Natural killer cell (primary cell): ENCODE data around the gene CYTH4. TPM values are rescaled to one million over a fixed set of nuclear protein-coding genes. Genes with fewer than 3 reads are reported as not detected.

ENCODE experiments used
- ATAC-seq, 3 donors: fragments of 150-1000 bp in 2 of 3; fragments of 200-7000 bp in 1 of 3; cut with Tn5 transposase; 1 replicate in 1 of 3; 2 replicates in 2 of 3; pipeline ENCODE4 v1.10.0; 2021; ENCODE audit warnings: mild to moderate bottlenecking in 2 of 3, moderate library complexity in 2 of 3
- DNase-seq, 2 donors: peaks; one replicate each; pipeline versions ENCODE4 v3.0.0 to v3.0.0-alpha.2; 2013 to 2021; ENCODE audit warnings: mixed read lengths in 1 of 2
- H3K27ac ChIP-seq: one replicate; pipeline ENCODE4 v1.5.1; 2013; ENCODE audit warnings: mild to moderate bottlenecking, low read length
- H3K27me3 ChIP-seq: one replicate; pipeline ENCODE4 v1.6.1; 2013; ENCODE audit warnings: low read length; ENCODE audit not compliant: control insufficient read depth, insufficient read depth
- H3K36me3 ChIP-seq: one replicate; pipeline ENCODE4 v1.6.1; 2013; ENCODE audit warnings: low read length; ENCODE audit not compliant: control insufficient read depth, insufficient read depth
- H3K4me1 ChIP-seq: one replicate; pipeline ENCODE4 v1.6.1; 2013; ENCODE audit warnings: low read length; ENCODE audit not compliant: control insufficient read depth, insufficient read depth
- H3K4me3 ChIP-seq: one replicate; pipeline ENCODE4 v1.5.1; 2013; ENCODE audit warnings: low read length
- H3K9me3 ChIP-seq: one replicate; pipeline ENCODE4 v1.6.1; 2013; ENCODE audit warnings: low read length; ENCODE audit not compliant: control insufficient read depth, insufficient read depth
- H3K27ac Mint-ChIP-seq, 2 donors: one replicate each; pipeline ENCODE4 v1.8.0; 2022; ENCODE audit warnings: mild to moderate bottlenecking in 2 of 2, mixed read lengths in 2 of 2, moderate library complexity in 1 of 2
- H3K27me3 Mint-ChIP-seq, 2 donors: one replicate each; pipeline ENCODE4 v1.8.0; 2022; ENCODE audit warnings: low read depth in 2 of 2, mixed read lengths in 2 of 2
- H3K36me3 Mint-ChIP-seq: one replicate; pipeline ENCODE4 v1.8.0; 2022; ENCODE audit warnings: mixed read lengths
- H3K4me1 Mint-ChIP-seq, 2 donors: one replicate each; pipeline ENCODE4 v1.8.0; 2022; ENCODE audit warnings: mixed read lengths in 2 of 2
- H3K4me3 Mint-ChIP-seq: one replicate; pipeline ENCODE4 v1.8.0; 2022; ENCODE audit warnings: mild to moderate bottlenecking, moderate library complexity, mixed read lengths
- H3K9me3 Mint-ChIP-seq, 2 donors: one replicate each; pipeline ENCODE4 v1.8.0; 2022; ENCODE audit warnings: mixed read lengths in 2 of 2
- WGBS: methylation state at CpG from one replicate; pipeline ENCODE4 v1.1.7; 2013; ENCODE audit warnings: missing lambda C conversion rate; ENCODE audit not compliant: insufficient coverage; 5-methylcytosine and 5-hydroxymethylcytosine counted together
- intact Hi-C: fragments of 100-400 bp; cut with micrococcal nuclease; formaldehyde crosslinking; loops from one replicate; pipeline ENCODE4 v1.14.2; 2022
- total RNA-seq, 4 donors: library from RNA; stranded (reverse); fragments of 120-200 nt in 1 of 4; gene quantifications; one replicate each; pipeline versions ENCODE4 v1.2.3 to v1.2.4, GENCODE V29; 2013 to 2022
- TF ChIP-seq, protein P1 (sequence below): fragments of 200-600 bp; IDR thresholded peaks from one replicate; pipeline ENCODE4 v1.8.0; 2022; ENCODE audit warnings: antibody characterized with exemption

The CYTH4 gene
- total RNA-seq, 3 donors from 2014 or later (not counting 1 experiment from before 2014, with no cell fraction given), result 219 to 260 (median 249) TPM

DNA sequence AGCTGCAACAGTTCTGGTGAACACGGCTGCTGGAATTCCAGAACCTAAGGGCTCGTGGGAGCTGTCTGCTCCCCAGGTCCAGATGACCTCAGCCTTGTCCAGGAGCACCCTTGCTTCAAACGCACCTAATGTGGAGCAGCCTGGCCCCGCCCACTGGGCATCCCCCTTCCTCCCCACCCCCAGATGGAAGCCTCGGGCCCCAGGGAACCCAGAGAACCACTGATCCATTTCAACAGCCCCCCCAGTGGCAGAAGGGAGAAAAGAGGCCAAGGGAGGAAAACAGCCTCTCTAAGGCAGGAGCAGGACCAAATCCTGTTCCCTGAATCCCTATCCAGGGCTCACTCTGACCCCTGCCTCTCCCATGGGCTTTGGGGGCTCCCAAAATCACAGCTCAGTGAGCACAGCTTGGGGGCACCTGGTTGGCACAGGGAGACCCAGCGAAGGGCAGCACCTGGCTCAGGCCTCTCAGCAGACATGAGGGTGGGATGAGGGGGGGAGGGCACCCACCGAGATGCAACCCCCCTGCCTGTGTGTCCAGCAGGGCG lies 1.2 kb downstream of the CYTH4 start:
- 27% methylated on average over 5 of the region's 8 CpGs for WGBS
- DNase-seq (peak in 1 of 2 donors; percentile 85), ATAC-seq (no peak)
- Mint-ChIP-seq H3K9me3 (no peaks in the 10 kb centered on the region), H3K27me3 (no peaks in the 10 kb centered on the region), H3K4me1 (peaks cover 88 to 93% of the 10 kb centered on the region in 2 donors), H3K27ac (peak overlapping the region; percentile 91 to 95), H3K4me3 (peak overlapping the region; percentile 91), H3K36me3 (no peaks in the 10 kb centered on the region)
- no peaks in the 10 kb centered on the region for H3K9me3 ChIP-seq
- peak overlapping the region; percentile 80 for H3K4me3 ChIP-seq
- peaks cover 94% of the 10 kb centered on the region for H3K4me1 ChIP-seq
- TF ChIP-seq, protein P1, sequence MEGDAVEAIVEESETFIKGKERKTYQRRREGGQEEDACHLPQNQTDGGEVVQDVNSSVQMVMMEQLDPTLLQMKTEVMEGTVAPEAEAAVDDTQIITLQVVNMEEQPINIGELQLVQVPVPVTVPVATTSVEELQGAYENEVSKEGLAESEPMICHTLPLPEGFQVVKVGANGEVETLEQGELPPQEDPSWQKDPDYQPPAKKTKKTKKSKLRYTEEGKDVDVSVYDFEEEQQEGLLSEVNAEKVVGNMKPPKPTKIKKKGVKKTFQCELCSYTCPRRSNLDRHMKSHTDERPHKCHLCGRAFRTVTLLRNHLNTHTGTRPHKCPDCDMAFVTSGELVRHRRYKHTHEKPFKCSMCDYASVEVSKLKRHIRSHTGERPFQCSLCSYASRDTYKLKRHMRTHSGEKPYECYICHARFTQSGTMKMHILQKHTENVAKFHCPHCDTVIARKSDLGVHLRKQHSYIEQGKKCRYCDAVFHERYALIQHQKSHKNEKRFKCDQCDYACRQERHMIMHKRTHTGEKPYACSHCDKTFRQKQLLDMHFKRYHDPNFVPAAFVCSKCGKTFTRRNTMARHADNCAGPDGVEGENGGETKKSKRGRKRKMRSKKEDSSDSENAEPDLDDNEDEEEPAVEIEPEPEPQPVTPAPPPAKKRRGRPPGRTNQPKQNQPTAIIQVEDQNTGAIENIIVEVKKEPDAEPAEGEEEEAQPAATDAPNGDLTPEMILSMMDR, result no peak
- intact Hi-C loops, result no loop called here
- H3K27ac ChIP-seq, result peak overlapping the region; percentile 77
- H3K27me3 ChIP-seq, result no peaks in the 10 kb centered on the region
- H3K36me3 ChIP-seq, result peaks cover 17% of the 10 kb centered on the region

DNA sequence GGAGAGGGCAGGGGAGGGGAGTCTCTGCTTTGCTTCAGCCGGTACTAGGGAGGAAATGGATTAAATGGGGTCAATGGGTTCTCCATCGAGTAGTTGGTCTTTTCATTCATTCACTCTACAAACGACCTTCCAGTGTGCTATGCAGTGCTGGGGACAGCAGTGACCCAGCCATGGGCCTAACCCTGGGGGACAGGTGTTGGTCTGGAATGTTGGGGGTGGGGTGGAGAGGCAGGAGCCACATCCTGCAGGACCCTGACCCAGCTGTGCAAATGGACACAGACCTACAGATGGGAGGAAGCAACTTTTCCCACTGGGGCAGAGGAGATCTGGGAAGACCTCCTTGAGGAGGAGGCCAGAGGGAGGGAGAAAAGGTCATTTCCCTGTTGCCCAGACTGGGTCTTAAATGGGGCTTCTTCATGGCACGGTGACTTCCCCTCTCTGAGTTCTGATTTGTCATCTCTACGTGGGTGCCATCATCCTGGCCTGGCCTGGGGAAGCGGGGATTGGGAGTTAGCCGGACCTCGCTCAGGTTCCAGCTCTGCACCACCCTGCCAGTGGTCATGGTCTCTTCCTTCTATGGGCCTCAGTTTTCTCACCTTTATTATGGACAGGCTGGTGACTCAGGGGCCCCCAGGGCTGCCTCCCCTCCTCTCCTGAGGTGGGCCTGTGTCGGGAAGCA lies 2.0 kb downstream of the CYTH4 start:
- H3K36me3 ChIP-seq, result peaks cover 22% of the 10 kb centered on the region
- no peaks in the 10 kb centered on the region for H3K9me3 Mint-ChIP-seq
- intact Hi-C loops, result no loop called here
- H3K4me3 ChIP-seq, result peak overlapping the region; percentile 80
- H3K27me3 ChIP-seq, result no peaks in the 10 kb centered on the region
- ATAC-seq, result peak in 1 of 3 donors; percentile 11
- H3K27ac ChIP-seq, result peak overlapping the region; percentile 77
- H3K4me3 Mint-ChIP-seq, result peak overlapping the region; percentile 91
- DNase-seq, result no peak
- TF ChIP-seq, protein P1, result no peak
- no peaks in the 10 kb centered on the region for H3K9me3 ChIP-seq
- peak overlapping the region; percentile 91 to 95 for H3K27ac Mint-ChIP-seq
- under 1% methylated on average over 6 of the region's 9 CpGs for WGBS
- H3K36me3 Mint-ChIP-seq, result no peaks in the 10 kb centered on the region
- H3K4me1 ChIP-seq, result peaks cover 94% of the 10 kb centered on the region
- H3K27me3 Mint-ChIP-seq, result no peaks in the 10 kb centered on the region
- H3K4me1 Mint-ChIP-seq, result peaks cover 87 to 93% of the 10 kb centered on the region in 2 donors

DNA sequence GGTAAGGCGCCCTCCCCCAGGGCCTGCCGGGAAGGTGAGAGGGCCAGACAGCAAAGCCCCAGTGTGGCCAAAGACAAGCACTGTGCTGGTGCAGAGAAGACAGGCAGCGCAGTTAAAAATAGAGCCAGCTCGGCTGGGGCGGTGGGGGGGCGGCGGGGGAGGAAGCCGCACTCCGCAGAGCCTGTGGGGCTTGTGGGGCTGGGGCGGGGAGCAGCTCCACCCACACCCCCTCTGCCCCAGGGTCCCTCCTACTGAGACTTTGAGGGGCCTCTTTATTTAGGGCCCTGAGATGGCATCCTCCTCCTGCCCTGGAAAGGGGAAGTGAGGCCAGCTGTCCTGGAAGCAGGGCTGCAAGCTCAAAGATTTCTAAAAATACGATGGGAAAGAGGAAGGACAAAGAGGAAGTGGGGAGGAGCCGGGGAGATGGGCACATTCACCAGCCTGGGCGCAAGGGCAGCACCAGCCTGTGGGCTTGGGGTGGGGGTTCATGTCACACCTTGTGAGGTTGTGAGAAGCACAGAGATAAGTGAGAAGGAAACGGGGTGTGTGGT lies 2.6 kb downstream of the CYTH4 start:
- Mint-ChIP-seq H3K4me1 (peaks cover 87 to 93% of the 10 kb centered on the region in 2 donors), H3K9me3 (no peaks in the 10 kb centered on the region), H3K4me3 (peak overlapping the region; percentile 91), H3K27me3 (no peaks in the 10 kb centered on the region), H3K27ac (peak overlapping the region; percentile 91 to 95), H3K36me3 (no peaks in the 10 kb centered on the region)
- peak; percentile 51 to 72 for DNase-seq
- peak overlapping the region; percentile 77 for H3K27ac ChIP-seq
- intact Hi-C loops, result no loop called here
- no peaks in the 10 kb centered on the region for H3K9me3 ChIP-seq
- WGBS, result 0% methylated on average over 13 of the region's 14 CpGs
- peak; percentile 46 to 79 (median 78) for ATAC-seq
- H3K36me3 ChIP-seq, result peaks cover 28% of the 10 kb centered on the region
- peaks cover 94% of the 10 kb centered on the region for H3K4me1 ChIP-seq
- TF ChIP-seq, protein P1, result no peak
- peak overlapping the region; percentile 80 for H3K4me3 ChIP-seq
- no peaks in the 10 kb centered on the region for H3K27me3 ChIP-seq
